H1 (cell line): Measurements from ENCODE around the gene POLR3E. TPM values are rescaled to one million over a fixed set of nuclear protein-coding genes. Genes with fewer than 3 reads are reported as not detected.

Experiments
- BRCA1 ChIP-seq: IDR thresholded peaks from 2 replicates; pipeline ENCODE4 v1.6.1; 2012; ENCODE audit warnings: low read depth, low read length, improper control_type of control experiment
- GABPA ChIP-seq: IDR thresholded peaks from 2 replicates; pipeline ENCODE4 v1.6.1; 2011; ENCODE audit warnings: mild to moderate bottlenecking, low read length, moderate library complexity, borderline replicate concordance; ENCODE audit not compliant: insufficient read depth
- HDAC2 ChIP-seq, 2 experiments: fragments of 300-600 bp in 1 of 2; sonication (generic) in 1 of 2; IDR thresholded peaks; 2 replicates each; pipeline ENCODE4 v1.6.1; 2011 to 2012; ENCODE audit warnings: low read depth in 2 of 2, low read length in 2 of 2, mild to moderate bottlenecking in 2 of 2, moderate library complexity in 2 of 2, borderline replicate concordance in 1 of 2, inconsistent platforms in 1 of 2
- HDAC6 ChIP-seq: IDR thresholded peaks from one replicate; pipeline ENCODE4 v1.7.1; 2012; ENCODE audit warnings: low read depth, mild to moderate bottlenecking, inconsistent platforms, low read length, moderate library complexity
- RAD21 ChIP-seq, 2 experiments: IDR thresholded peaks in 1 of 2; conservative IDR thresholded peaks in 1 of 2; 2 replicates each; pipeline ENCODE4 v1.6.1; 2011; ENCODE audit warnings: low read depth in 2 of 2, low read length in 2 of 2, improper control_type of control experiment in 1 of 2, inconsistent platforms in 1 of 2, mild to moderate bottlenecking in 1 of 2, moderate library complexity in 1 of 2
- SP1 ChIP-seq: IDR thresholded peaks from 2 replicates; pipeline ENCODE4 v1.6.1; 2011; ENCODE audit warnings: low read depth, low read length
- SUZ12 ChIP-seq: fragments of 200-600 bp; sonication (generic); IDR thresholded peaks from 2 replicates; pipeline ENCODE4 v1.6.1; 2012; ENCODE audit warnings: mild to moderate bottlenecking, inconsistent platforms, low read length, moderate library complexity, mixed read lengths
- YY1 ChIP-seq: IDR thresholded peaks from 2 replicates; pipeline ENCODE4 v1.6.1; 2011; ENCODE audit warnings: low read depth, mild to moderate bottlenecking, low read length
- polyA plus RNA-seq, 7 experiments: library from polyadenylated mRNA; depleted of rRNA in 3 of 7; stranded (reverse) in 5 of 7; unstranded in 2 of 7; fragments of >200 nt in 5 of 7; fragments of 200-250 nt in 2 of 7; gene quantifications; 1 replicate in 5 of 7; 2 replicates in 1 of 7; 4 replicates in 1 of 7; pipeline versions ENCODE4 v1.2.1 to v1.2.3, GENCODE V29; 2011 to 2013; ENCODE audit warnings: missing spikeins in 2 of 7, mixed read lengths in 2 of 7
- total RNA-seq: library from RNA; stranded (reverse); fragmentation: NEBNext Ultra II Directional; extraction: Animal tissue kit (Norgen Biotek cat#: 25700); gene quantifications from 2 replicates; pipeline ENCODE4 v1.2.1, GENCODE V29; 2021
- TF ChIP-seq, protein P1 (sequence below): IDR thresholded peaks from 2 replicates; pipeline ENCODE4 v1.6.1; 2011; ENCODE audit warnings: low read depth, mild to moderate bottlenecking, low read length; ENCODE audit not compliant: insufficient read depth

POLR3E gene
- total and polyA plus RNA-seq, 2 of the 8 experiments (the other 6 are each of a cell fraction or from before 2014, with no cell fraction given) = 96.5 to 125 TPM

DNA sequence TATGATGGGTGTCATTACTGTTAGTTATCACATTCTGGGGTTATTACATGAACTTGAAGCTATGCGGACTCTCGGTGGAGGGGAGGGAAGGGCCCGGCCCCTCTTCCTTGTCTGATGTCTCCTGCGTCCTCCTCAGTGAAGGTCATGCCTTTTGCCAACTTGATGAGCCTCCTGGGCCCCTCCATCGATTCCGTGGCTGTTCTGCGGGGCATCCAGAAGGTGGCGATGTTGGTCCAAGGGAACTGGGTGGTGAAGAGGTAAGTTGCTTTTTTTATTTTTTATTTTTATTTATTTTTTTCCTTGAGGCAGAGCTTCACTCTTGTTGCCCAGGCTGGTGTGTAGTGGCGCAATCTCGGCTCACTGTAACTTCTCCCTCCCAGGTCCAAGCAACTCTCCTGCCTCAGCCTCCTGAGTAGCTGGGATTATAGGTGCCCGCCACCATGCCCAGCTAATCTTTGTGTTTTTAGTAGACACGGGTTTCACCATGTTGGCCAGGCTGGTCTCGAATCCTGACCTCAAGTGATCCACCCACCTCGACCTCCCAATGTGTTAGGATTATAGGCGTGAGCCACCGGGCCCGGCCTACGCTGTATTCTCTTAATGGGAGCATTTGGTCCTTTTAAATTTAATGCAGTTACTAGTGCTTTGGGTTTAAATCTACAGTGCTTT lies 21.6 kb downstream of the POLR3E start (continued):
- TF ChIP-seq, protein P1, sequence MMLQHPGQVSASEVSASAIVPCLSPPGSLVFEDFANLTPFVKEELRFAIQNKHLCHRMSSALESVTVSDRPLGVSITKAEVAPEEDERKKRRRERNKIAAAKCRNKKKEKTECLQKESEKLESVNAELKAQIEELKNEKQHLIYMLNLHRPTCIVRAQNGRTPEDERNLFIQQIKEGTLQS = no peak
- peak; percentile 64 to 69 for TF ChIP-seq RAD21 (IDR thresholded peaks at IDR 0.05 in 1 of 2, conservative IDR thresholded peaks at IDR 0.05 in 1 of 2; ENCODE audit: low read depth in 2 of 2, low read length in 2 of 2)
- no peak for TF ChIP-seq SUZ12
- TF ChIP-seq SP1 = no peak
- 0 out of 2 replicates have a peak, but pooled peaks have one; percentile 11 for TF ChIP-seq YY1
- TF ChIP-seq HDAC2 (IDR thresholded peaks at IDR 0.05; ENCODE audit: borderline replicate concordance in 1 of 2, low read depth in 2 of 2, low read length in 2 of 2) = no peak
- TF ChIP-seq HDAC6 = no peak
- no peak for TF ChIP-seq BRCA1
- TF ChIP-seq GABPA = no peak
